HT-29 (cell line): Measurements from ENCODE around the gene C1QTNF1. TPM values are rescaled to one million over a fixed set of nuclear protein-coding genes. Genes with fewer than 3 reads are reported as not detected.

Experiments used
- DNase-seq: peaks from one replicate; pipeline ENCODE4 v3.0.0-alpha.2; 2015; ENCODE audit warnings: low spot score
- total RNA-seq: library from RNA; depleted of rRNA; stranded (reverse); fragments of >200 nt; shearing (Covaris generic); gene quantifications from 2 replicates; pipeline ENCODE4 v1.2.3, GENCODE V29; 2014; rRNA removed

Gene C1QTNF1
- total RNA-seq: 3.6 and 7.5 TPM in 2 replicates

GRCh38 chr17:79023886-79024771, at the start of gene C1QTNF1:
C1QTNF1 (plus strand) TSS chr17:79024169; CDS start chr17:79043969, 19,800 bp downstream.
- peak; percentile 59 for DNase-seq

GRCh38 chr17:78974635-78975591, 49.1 kb upstream of the C1QTNF1 start:
- peak; percentile 40 for DNase-seq

DNA sequence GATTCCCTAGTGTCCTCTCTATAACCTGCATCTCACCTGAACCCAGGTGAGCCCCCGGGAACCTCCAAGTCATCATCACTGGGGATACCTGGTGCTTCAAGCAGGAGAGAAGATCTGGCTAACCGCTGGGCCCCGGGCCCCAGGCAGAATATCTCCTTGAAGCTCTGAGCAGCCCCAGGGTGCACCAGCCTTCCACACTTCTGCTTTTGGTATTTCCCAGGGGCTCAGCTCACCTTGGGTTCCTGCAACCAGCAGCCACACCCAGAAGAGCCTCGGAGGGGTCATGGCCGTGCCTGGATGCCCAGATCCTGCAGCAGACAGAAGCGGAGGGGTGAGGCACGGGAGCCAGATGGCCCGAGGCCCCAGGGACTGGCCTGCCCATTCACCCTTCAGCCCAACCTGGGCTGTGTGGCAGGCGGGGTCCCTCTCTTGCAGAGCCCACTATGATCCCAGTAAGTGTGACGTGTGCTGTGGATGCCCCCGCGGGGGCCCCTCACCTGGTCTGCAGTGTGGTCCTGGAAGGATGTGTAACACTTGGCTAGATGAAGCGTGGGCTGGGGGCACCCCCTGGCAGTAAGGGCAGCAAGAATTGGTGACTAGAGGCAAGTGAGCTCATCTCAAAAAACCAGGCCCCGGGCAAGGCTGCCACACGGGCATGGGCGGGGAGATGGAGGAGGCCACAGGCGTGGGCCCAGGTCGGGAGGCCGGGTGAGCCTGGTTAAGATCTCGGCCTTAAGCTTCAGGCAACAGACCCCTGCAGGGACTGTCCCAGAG, 46.9 kb upstream of the C1QTNF1 start:
- DNase-seq: no peak

DNA sequence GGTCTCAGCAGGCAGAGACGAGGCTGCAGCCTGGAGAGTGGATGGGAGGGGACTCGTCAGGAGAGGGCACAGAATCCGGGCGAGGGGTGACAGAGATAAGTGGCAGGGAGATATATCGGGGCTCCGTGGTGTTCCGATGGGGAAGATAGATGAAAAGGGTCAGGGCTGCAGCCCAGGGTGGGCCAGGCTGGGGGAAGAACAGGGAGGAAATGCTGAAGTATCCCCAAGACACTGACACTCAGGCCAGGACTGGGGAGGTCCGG, 46.4 kb upstream of the C1QTNF1 start:
- no peak for DNase-seq

GRCh38 chr17:78977997-78978973, 45.7 kb upstream of the C1QTNF1 start:
- peak; percentile 32 for DNase-seq

- DNase-seq: peak; percentile 90
Measured at GRCh38 chr17:78979780-78980623, 44.0 kb upstream of the C1QTNF1 start, which contains the start of gene LGALS3BP. LGALS3BP (minus strand) TSS chr17:78979923; CDS start chr17:78977191, 2,732 bp downstream.

- DNase-seq: no peak
Measured at GRCh38 chr17:78980624-78980972, 43.4 kb upstream of the C1QTNF1 start.

DNA sequence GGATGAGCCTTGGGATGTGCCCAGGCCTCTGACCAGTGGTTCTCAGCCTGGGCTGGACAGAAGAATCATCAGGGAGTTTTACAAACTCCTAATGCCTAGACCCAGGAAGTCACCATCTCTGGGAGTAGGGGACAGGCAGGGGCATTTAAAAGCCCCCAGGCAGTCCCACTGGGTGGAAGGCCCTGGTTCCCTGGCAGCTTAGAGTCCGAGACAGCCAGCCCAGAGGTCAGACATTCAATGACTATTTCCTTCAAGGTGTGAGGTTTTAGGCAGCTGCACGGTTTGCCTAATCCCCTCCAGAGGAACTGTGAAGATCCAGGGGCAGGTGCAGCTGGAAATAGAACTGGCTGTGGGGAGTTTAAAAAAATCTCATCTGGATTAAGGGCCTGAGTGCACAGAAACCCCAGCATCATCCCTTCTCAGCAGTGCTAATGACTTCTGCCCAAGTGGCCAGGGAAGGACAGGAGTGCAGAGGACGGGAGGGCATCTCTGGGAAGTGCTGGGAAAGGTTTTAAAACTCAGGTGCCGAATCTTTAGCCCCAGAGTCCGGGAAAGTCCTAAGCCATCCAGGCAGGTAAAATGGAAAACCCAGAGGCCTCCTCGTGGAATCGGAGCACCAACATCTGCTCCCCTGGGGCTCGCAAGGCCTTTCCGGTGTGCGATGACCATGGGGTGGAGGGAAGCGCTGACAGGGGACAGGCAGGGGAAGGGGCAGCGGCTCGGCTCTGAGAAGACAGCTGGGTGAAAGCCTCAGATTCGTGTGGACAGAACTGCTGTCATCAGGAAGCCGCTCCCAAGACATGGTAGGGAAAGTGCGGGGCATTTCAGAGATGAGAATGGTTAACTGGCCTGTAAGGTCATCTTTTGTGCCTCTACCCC, 42.7 kb upstream of the C1QTNF1 start:
- no peak for DNase-seq

DNA sequence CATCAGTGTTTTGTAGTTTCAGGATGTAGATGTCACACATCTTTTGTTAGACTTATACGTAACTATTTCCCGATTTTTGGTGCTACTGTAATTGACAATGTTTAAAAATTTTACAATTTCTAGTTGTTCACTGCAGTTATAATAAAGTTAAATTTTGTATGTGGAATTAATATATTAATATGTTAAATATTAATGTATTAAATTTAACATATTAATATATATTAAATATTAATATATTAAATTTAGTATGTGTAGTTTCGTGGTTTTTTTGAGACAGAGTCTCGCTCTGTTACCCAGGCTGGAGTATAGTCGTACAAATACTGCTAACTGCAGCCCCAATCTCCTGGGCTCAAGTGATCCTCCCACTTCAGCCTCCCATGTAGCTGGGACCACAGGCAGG, 38.6 kb upstream of the C1QTNF1 start:
- no peak for DNase-seq

GRCh38 chr17:78986048-78986648, 37.8 kb upstream of the C1QTNF1 start:
- peak; percentile 60 for DNase-seq

DNA sequence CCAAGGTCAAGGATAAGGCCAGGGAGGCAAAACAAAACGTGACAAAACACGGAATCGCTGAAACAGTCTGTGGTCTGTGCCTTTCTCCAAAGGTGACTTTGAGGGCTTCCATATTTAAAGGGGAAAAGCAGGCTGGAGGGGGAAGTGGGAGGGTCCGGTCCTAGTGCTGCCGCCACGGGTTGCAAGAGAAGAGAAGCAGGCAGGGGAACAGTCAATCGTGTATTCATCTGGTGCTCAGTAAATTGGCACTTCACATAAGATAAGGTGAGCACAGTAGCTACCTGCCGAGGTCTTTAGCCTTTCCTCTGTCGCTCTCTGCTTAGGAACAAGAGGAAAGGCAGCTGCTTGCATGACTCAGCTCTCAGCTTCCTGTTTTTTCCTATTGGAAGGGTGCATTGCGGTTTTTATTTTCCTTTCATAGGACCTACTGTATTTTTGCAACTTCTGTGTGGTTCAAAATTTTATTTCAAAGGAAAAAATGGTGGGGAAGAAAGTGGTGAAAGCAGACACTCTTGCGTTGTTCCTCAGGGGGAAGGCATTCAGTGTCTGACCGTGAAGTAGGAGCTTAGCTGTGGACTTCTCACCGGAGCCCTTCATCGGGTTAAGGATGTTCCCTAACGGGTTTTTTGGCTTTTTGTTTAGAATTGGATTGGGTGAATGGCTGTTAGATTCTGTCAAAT, 37.2 kb upstream of the C1QTNF1 start:
- peak; percentile 72 for DNase-seq

- no peak for DNase-seq
Measured at GRCh38 chr17:78988152-78988551, 35.8 kb upstream of the C1QTNF1 start.

DNA sequence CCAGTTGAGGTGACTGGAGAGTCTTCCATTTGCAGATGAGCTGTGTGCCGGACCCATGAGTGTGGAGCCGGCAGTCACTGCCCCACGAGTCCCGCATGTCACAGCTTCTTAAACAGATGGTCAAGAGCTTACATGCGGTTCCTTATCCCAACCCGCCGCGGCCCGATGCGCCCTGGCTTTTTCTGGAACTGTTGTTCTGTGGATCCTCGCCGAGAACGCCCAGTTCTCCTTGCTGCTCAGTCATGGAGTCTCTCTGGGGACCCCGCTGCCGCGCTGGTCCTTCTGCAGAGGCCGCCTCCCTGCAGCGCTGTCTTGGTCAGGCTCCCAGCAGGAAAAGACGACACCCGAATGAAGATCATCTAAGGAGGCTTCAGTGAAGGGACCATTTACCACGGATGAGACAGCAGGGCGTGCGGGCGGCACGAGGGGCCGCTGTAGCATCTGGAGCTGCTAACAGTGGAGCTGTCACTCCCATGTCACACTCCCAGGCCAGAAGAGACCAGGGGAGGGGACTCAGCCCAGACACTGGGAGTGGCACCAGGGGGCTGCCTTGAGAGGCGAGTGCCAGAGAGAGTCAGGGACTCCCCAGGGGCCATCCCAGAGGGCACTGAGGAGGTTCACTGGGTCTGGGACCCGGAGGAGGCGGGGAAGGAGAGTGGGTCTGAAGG, 33.5 kb upstream of the C1QTNF1 start:
- no peak for DNase-seq

GRCh38 chr17:78991017-78991738, 32.8 kb upstream of the C1QTNF1 start:
- DNase-seq: no peak

DNA sequence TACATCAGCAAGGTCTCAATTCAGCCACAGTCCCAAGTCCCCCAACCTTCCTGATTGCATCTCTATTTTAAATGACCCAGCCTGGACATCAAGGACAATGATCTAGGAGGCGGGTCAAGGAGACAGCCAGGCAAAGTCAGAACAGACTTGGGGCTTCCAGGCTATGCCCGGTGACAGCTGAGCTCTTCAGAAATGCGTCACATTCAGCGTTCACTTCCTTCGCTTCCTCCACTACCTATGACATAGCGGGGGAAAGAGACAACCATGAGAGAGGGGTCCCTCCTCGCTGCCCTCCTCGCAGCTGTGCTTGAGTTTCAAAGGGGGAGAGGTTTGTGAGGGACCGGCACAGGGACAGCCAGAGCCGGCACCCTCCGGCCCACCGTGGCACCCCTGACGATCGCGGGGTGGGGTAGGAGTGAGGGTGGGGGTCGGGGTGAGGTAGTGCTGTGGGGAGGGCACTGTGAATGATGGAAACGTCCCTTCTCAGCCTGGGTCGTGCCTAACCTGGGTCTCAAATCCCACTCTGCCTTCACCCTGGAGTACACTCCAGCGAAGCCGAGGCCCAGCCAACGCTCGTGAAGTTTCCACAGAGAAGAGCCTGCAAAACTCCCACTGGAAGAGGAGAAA, 31.9 kb upstream of the C1QTNF1 start:
- DNase-seq: no peak
